ENCODE results near the gene SEMA3A.

DNA sequence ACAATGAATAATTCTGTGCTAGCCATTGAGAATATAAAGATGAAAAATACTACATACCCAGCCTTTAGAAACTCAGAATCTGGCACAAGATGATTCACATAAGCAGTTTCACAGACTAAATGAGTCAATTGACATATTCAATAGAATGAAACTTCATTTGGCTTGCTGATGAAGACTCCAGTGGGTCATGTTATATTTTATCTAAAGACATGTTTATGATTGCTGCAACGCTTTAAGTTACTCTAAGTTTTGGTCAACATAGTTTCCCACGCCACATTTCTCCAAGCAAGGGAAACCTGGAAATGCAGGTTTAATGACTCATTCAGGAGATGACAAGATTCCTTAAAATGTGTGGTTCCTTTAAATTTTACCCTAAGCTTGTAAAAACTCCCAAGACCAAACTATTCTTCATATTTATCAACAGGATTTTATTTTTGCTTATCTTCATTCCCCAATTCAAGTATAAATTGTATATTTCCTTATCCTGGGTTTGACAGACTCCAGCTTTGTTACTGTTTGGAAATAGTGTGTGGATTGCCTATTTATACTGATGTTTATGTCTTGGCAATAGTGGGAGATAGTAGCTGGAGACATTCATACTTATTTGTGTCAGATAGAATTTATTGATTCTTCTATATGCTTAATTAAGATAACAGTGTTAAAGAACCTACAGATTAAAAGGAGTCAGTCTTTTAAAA is 6.6 kb downstream of the SEMA3A start:
- TF ChIP-seq POLR2AphosphoS5 (IDR thresholded peaks at IDR 0.05; ENCODE audit: low read depth), result no peak
- TF ChIP-seq, protein P1, sequence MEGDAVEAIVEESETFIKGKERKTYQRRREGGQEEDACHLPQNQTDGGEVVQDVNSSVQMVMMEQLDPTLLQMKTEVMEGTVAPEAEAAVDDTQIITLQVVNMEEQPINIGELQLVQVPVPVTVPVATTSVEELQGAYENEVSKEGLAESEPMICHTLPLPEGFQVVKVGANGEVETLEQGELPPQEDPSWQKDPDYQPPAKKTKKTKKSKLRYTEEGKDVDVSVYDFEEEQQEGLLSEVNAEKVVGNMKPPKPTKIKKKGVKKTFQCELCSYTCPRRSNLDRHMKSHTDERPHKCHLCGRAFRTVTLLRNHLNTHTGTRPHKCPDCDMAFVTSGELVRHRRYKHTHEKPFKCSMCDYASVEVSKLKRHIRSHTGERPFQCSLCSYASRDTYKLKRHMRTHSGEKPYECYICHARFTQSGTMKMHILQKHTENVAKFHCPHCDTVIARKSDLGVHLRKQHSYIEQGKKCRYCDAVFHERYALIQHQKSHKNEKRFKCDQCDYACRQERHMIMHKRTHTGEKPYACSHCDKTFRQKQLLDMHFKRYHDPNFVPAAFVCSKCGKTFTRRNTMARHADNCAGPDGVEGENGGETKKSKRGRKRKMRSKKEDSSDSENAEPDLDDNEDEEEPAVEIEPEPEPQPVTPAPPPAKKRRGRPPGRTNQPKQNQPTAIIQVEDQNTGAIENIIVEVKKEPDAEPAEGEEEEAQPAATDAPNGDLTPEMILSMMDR (IDR thresholded peaks at IDR 0.05; ENCODE audit: insufficient read depth, low read length), result no peak
